ENCODE measurements around the gene PACRG.

GRCh38 chr6:163179061-163179460 lies 451.3 kb downstream of the PACRG start:
- TF ChIP-seq CTCF (IDR thresholded peaks at IDR 0.05), result no peak
- no peak for TF ChIP-seq POLR2AphosphoS5 (IDR thresholded peaks at IDR 0.05)
- no peak for TF ChIP-seq POLR2A (IDR thresholded peaks at IDR 0.05)
